ENCODE measurements around the gene HLF. TPM values are rescaled to one million over a fixed set of nuclear protein-coding genes. Genes with fewer than 3 reads are reported as not detected.

The HLF gene
- total RNA-seq (2014; rRNA removed; shearing (Covaris generic)), result 0.03 and 0.08 TPM in 2 replicates

GRCh38 chr17:55264645-55265298 is at the start of gene HLF:
TSS of gene HLF (plus strand) at chr17:55264960. CDS start at chr17:55265485, 525 bp downstream.

Other genes starting within 250 kb of the HLF start
- 7.8 and 9.0 TPM in 2 replicates for gene MMD, start 156.9 kb downstream of the HLF start, total RNA-seq (2014; rRNA removed; shearing (Covaris generic))
- gene SMIM36, start 246.5 kb downstream of the HLF start, total RNA-seq (2014; rRNA removed; shearing (Covaris generic)), result not detected in 2 replicates

All from A375 (cell line).